Measurements from ENCODE around the gene FILIP1L. TPM values are rescaled to one million over a fixed set of nuclear protein-coding genes. Genes with fewer than 3 reads are reported as not detected.

FILIP1L gene
- total and polyA plus RNA-seq, 2 of the 4 experiments (the other 2 are of a cell fraction) = 11.5 to 19.9 TPM

DNA sequence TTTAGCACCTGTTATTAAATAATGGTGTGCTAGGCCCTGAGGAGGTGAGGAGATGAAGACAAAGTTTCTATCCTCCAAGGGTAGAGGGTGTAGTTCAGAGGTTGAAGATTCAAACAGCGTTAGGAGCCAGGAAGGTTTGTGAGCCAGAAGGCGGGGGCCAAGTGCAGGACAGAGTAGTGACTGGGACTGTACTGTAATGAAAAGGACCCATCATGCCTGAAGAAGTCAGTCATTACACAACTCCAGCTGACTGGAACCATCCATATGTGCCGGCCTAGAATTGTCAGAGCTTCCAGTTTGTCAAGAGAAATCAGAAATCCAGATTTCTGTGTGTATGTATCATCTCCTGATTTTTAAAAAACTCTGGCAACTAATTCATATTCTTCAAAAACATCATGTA, 54.8 kb downstream of the FILIP1L start:
- Histone ChIP-seq H3K79me1 (ENCODE audit: low read depth in 1 of 2, low read length in 2 of 2) (peaks cover 0 to 6% of the 10 kb centered on the region in 2 experiments; a peak in 1 of 4 replicates), H2AK5ac (ENCODE audit: low read depth, low read length) (peak overlapping the region; percentile 57), H2AFZ (replicated peaks; ENCODE audit: low read length, poor library complexity) (no peak overlapping the region), H3K4me1 (ENCODE audit: control insufficient read depth, insufficient read depth, low read length) (peaks cover 12% of the 10 kb centered on the region), H3K4me2 (ENCODE audit: low read depth, low read length) (no peak overlapping the region), H2BK20ac (ENCODE audit: low read depth, low read length) (peak overlapping the region; percentile 1; the same call in 1 of the 2 replicates), H3K9me3 (ENCODE audit: control insufficient read depth, insufficient read depth, low read length) (no peaks in the 10 kb centered on the region), H3K23ac (ENCODE audit: low read depth, low read length) (0 out of 2 replicates have a peak overlapping the region, but pooled peaks have one; percentile 45), H3K4me3 (ENCODE audit: insufficient read depth, low read depth, low read length) (no peak overlapping the region), H3K27ac (ENCODE audit: insufficient read depth, low read length) (no peak overlapping the region), H2AK9ac (replicated peaks; ENCODE audit: low read depth, low read length, poor library complexity) (no peak overlapping the region), H3K14ac (replicated peaks; ENCODE audit: low read depth, low read length) (peak overlapping the region; percentile 2; the same call in 1 of the 2 replicates), H4K91ac (ENCODE audit: insufficient read depth, low read depth, low read length) (0 out of 2 replicates have a peak overlapping the region, but pooled peaks have one; percentile 1), H4K20me1 (ENCODE audit: insufficient read depth, low read length) (no peaks in the 10 kb centered on the region), H3K56ac (ENCODE audit: extremely low read depth, insufficient read depth, low read length) (no peak overlapping the region), H3K9ac (ENCODE audit: low read depth, low read length) (no peak overlapping the region), H3K36me3 (ENCODE audit: control insufficient read depth, insufficient read depth, low read length) (no peaks in the 10 kb centered on the region), H3K4ac (ENCODE audit: low read depth, low read length) (no peak overlapping the region), H3K9me1 (ENCODE audit: insufficient read depth, low read length) (no peaks in the 10 kb centered on the region; the same call in 1 of the 2 replicates), H4K8ac (ENCODE audit: low read depth in 2 of 2, low read length in 2 of 2) (no peak overlapping the region), H3K27me3 (ENCODE audit: control insufficient read depth, insufficient read depth, low read length) (no peaks in the 10 kb centered on the region), H4K5ac (ENCODE audit: low read depth, low read length) (peak overlapping the region; percentile 60; the same call in 1 of the 2 replicates), H2BK120ac (ENCODE audit: low read depth, low read length) (peak overlapping the region; percentile 52; the same call in 1 of the 2 replicates), H2BK5ac (ENCODE audit: low read depth, low read length, poor library complexity, severe bottlenecking) (no peak overlapping the region), H2BK15ac (ENCODE audit: low read depth, low read length) (peak overlapping the region; percentile 1; the same call in 1 of the 3 replicates), H3K18ac (ENCODE audit: low read depth, low read length) (peak overlapping the region; percentile 56; the same call in 1 of the 2 replicates)
- DNase-seq (no peak), ATAC-seq (ENCODE audit: low read depth) (no peak)
- ChIA-PET POLR2A (ENCODE audit: unreplicated experiment) (no interaction called here), CTCF (interaction anchor here (2.2 kb wide), 1 partner anchor 195 kb away, joined by 5 read pairs; no protein-coding TSS in a partner anchor)
- no CpG with 5 or more reads among the region's 3 CpGs for WGBS, 2 experiments (ENCODE audit: extremely low coverage in 2 of 2, insufficient read length in 1 of 2)
- TF ChIP-seq RCOR1 (IDR thresholded peaks at IDR 0.05; ENCODE audit: insufficient replicate concordance, low read length) (no peak), MAFK (IDR thresholded peaks at IDR 0.05; ENCODE audit: low read depth, low read length) (no peak), SMC3 (IDR thresholded peaks at IDR 0.05; ENCODE audit: low read depth, low read length) (no peak), CHD1 (IDR thresholded peaks at IDR 0.05; ENCODE audit: low read depth, low read length) (no peak), FOS (IDR thresholded peaks at IDR 0.05; ENCODE audit: low read depth, low read length) (no peak), RAD21 (IDR thresholded peaks at IDR 0.05; ENCODE audit: low read length) (no peak), CTCF (conservative IDR thresholded peaks at IDR 0.05; ENCODE audit: low read depth, low read length) (no peak)
- TF ChIP-seq, protein P1, sequence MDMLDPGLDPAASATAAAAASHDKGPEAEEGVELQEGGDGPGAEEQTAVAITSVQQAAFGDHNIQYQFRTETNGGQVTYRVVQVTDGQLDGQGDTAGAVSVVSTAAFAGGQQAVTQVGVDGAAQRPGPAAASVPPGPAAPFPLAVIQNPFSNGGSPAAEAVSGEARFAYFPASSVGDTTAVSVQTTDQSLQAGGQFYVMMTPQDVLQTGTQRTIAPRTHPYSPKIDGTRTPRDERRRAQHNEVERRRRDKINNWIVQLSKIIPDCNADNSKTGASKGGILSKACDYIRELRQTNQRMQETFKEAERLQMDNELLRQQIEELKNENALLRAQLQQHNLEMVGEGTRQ (IDR thresholded peaks at IDR 0.05; ENCODE audit: low read depth, low read length) = no peak
- in situ Hi-C loops (cut with MboI; ENCODE audit: low sequenced_read_pairs) (loop anchor here (25.0 kb wide), 2 partner anchors 97 to 197 kb away; no protein-coding TSS in a partner anchor), intact Hi-C loops (cut with micrococcal nuclease) (no loop called here), dilution Hi-C loops (cut with HindIII; ENCODE audit: low sequenced_read_pairs, unreplicated experiment) (no loop called here)
- no TSS peak for BruUV-seq (replicated peaks)

Measured in IMR-90 (cell line).